HepG2 (cell line): ENCODE results near the gene DYNC2LI1. TPM values are rescaled to one million over a fixed set of nuclear protein-coding genes. Genes with fewer than 3 reads are reported as not detected.

Source experiments
- CBX1 ChIP-seq: IDR thresholded peaks from one replicate; pipeline ENCODE4 v1.6.1; 2016; ENCODE audit warnings: antibody characterized with exemption, low read depth
- EZH2 ChIP-seq: conservative IDR thresholded peaks from 2 replicates; pipeline ENCODE4 v1.6.1; 2012; ENCODE audit warnings: mild to moderate bottlenecking, low read depth, low read length, moderate library complexity
- HIC2 ChIP-seq: sonication (generic); formaldehyde crosslinking; IDR thresholded peaks from 2 replicates; pipeline ENCODE4 v1.9.0; 2022; ENCODE audit warnings: low read depth, missing genetic modification reagents
- HNF4G ChIP-seq, 2 experiments: sonication (generic) in 1 of 2; formaldehyde crosslinking in 1 of 2; IDR thresholded peaks; 2 replicates each; pipeline versions ENCODE4 v1.4.0 to v1.6.1; 2011 to 2020; ENCODE audit warnings: borderline replicate concordance in 2 of 2, low read depth in 2 of 2, mild to moderate bottlenecking in 2 of 2, low read length in 1 of 2, missing genetic modification reagents in 1 of 2, moderate library complexity in 1 of 2
- REXO4 ChIP-seq: sonication (generic); formaldehyde crosslinking; IDR thresholded peaks from 2 replicates; pipeline ENCODE4 v1.8.0; 2022; ENCODE audit warnings: missing genetic modification reagents, mild to moderate bottlenecking, borderline replicate concordance
- SKI ChIP-seq: fragments of 450-650 bp; IDR thresholded peaks from one replicate; pipeline ENCODE4 v1.6.1; 2018; ENCODE audit warnings: mild to moderate bottlenecking; ENCODE audit not compliant: partially characterized antibody
- SMAD9 ChIP-seq: sonication (generic); formaldehyde crosslinking; IDR thresholded peaks from 2 replicates; pipeline ENCODE4 v1.5.1; 2020; ENCODE audit warnings: mild to moderate bottlenecking, missing genetic modification reagents
- SUZ12 ChIP-seq: fragments of 150-350 bp; IDR thresholded peaks from 2 replicates; pipeline ENCODE4 v1.6.1; 2014; ENCODE audit warnings: low read depth, low read length
- TP53 ChIP-seq: sonication (generic); formaldehyde crosslinking; conservative IDR thresholded peaks from 2 replicates; pipeline ENCODE4 v1.4.0; 2020; ENCODE audit warnings: missing genetic modification reagents
- ZBTB46 ChIP-seq: sonication (generic); formaldehyde crosslinking; IDR thresholded peaks from 2 replicates; pipeline ENCODE4 v1.4.0; 2020; ENCODE audit warnings: mild to moderate bottlenecking, missing genetic modification reagents, borderline replicate concordance
- ZC3H13 ChIP-seq: sonication (generic); formaldehyde crosslinking; IDR thresholded peaks from 2 replicates; pipeline ENCODE4 v1.8.1; 2023; ENCODE audit warnings: mild to moderate bottlenecking, missing genetic modification reagents, moderate library complexity
- ZFAT ChIP-seq: sonication (generic); formaldehyde crosslinking; conservative IDR thresholded peaks from 2 replicates; pipeline ENCODE4 v1.8.1; 2023; ENCODE audit warnings: missing genetic modification reagents, inconsistent platforms
- ZFP36 ChIP-seq: fragments of 150-350 bp; IDR thresholded peaks from 2 replicates; pipeline ENCODE4 v1.6.1; 2018; ENCODE audit warnings: borderline replicate concordance, low read length, low read depth; ENCODE audit not compliant: partially characterized antibody
- ZNF839 ChIP-seq: sonication (generic); formaldehyde crosslinking; IDR thresholded peaks from 2 replicates; pipeline ENCODE4 v1.4.0; 2020; ENCODE audit warnings: missing genetic modification reagents, mild to moderate bottlenecking, borderline replicate concordance
- polyA plus RNA-seq, 8 experiments: library from polyadenylated mRNA; depleted of rRNA in 3 of 8; stranded (reverse) in 7 of 8; unstranded in 1 of 8; fragments of >200 nt; fragmentation: Illumina TruSeq in 4 of 8; extraction: Trizol in 4 of 8; gene quantifications; 2 replicates each; pipeline versions ENCODE4 v1.2.1 to v1.2.3, GENCODE V29; 2011 to 2016; ENCODE audit warnings: low read depth in 4 of 8, missing spikeins in 1 of 8, mixed read lengths in 1 of 8; ENCODE audit not compliant: insufficient read depth in 1 of 8
- total RNA-seq, 5 experiments: library from RNA; depleted of rRNA; stranded (reverse); fragments of >200 nt; fragmentation: Illumina TruSeq; extraction: Trizol; gene quantifications; 2 replicates each; pipeline ENCODE4 v1.2.3, GENCODE V29; 2016; ENCODE audit warnings: low read depth in 1 of 5
- TF ChIP-seq, protein P1 (sequence below): sonication (generic); formaldehyde crosslinking; IDR thresholded peaks from 2 replicates; pipeline ENCODE4 v1.5.0; 2020; ENCODE audit warnings: missing genetic modification reagents, mild to moderate bottlenecking, borderline replicate concordance
- TF ChIP-seq, protein P2 (sequence below): sonication (generic); formaldehyde crosslinking; IDR thresholded peaks from 2 replicates; pipeline ENCODE4 v1.5.0; 2020; ENCODE audit warnings: missing genetic modification reagents
- TF ChIP-seq, protein P3 (sequence below): sonication (generic); formaldehyde crosslinking; conservative IDR thresholded peaks from 2 replicates; pipeline ENCODE4 v1.8.0; 2022; ENCODE audit warnings: mild to moderate bottlenecking, moderate library complexity, missing genetic modification reagents
- TF ChIP-seq, protein P4 (sequence below): sonication (generic); formaldehyde crosslinking; IDR thresholded peaks from 2 replicates; pipeline ENCODE4 v1.4.0; 2020; ENCODE audit warnings: missing genetic modification reagents, low read depth, mild to moderate bottlenecking, borderline replicate concordance

Gene DYNC2LI1
- total and polyA plus RNA-seq, 2 of the 13 experiments (the other 11 are each of a cell fraction or from before 2014, with no cell fraction given), result 16.9 to 23.2 TPM

- TF ChIP-seq ZFAT (CRISPR knock-in tag), result no peak
- peak; percentile 17 for TF ChIP-seq HIC2
- no peak for TF ChIP-seq SUZ12
- TF ChIP-seq EZH2, result no peak
- TF ChIP-seq, protein P1, sequence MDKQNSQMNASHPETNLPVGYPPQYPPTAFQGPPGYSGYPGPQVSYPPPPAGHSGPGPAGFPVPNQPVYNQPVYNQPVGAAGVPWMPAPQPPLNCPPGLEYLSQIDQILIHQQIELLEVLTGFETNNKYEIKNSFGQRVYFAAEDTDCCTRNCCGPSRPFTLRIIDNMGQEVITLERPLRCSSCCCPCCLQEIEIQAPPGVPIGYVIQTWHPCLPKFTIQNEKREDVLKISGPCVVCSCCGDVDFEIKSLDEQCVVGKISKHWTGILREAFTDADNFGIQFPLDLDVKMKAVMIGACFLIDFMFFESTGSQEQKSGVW (CRISPR knock-in tag), result peak; percentile 52; the same call in 1 of the 2 replicates
- 0 out of 2 replicates have a peak, but pooled peaks have one; percentile 74 for TF ChIP-seq ZNF839
- TF ChIP-seq, protein P2, sequence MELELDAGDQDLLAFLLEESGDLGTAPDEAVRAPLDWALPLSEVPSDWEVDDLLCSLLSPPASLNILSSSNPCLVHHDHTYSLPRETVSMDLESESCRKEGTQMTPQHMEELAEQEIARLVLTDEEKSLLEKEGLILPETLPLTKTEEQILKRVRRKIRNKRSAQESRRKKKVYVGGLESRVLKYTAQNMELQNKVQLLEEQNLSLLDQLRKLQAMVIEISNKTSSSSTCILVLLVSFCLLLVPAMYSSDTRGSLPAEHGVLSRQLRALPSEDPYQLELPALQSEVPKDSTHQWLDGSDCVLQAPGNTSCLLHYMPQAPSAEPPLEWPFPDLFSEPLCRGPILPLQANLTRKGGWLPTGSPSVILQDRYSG (CRISPR knock-in tag), result no peak
- 0 out of 2 replicates have a peak, but pooled peaks have one; percentile 44 for TF ChIP-seq TP53
- no peak for TF ChIP-seq ZC3H13 (CRISPR knock-in tag)
- TF ChIP-seq SKI, result no peak
- TF ChIP-seq, protein P3, sequence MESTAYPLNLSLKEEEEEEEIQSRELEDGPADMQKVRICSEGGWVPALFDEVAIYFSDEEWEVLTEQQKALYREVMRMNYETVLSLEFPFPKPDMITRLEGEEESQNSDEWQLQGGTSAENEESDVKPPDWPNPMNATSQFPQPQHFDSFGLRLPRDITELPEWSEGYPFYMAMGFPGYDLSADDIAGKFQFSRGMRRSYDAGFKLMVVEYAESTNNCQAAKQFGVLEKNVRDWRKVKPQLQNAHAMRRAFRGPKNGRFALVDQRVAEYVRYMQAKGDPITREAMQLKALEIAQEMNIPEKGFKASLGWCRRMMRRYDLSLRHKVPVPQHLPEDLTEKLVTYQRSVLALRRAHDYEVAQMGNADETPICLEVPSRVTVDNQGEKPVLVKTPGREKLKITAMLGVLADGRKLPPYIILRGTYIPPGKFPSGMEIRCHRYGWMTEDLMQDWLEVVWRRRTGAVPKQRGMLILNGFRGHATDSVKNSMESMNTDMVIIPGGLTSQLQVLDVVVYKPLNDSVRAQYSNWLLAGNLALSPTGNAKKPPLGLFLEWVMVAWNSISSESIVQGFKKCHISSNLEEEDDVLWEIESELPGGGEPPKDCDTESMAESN, result peak; percentile 76; the same call in 1 of the 2 replicates
- TF ChIP-seq SMAD9 (CRISPR knock-in tag), result no peak; the same call in 1 of the 2 replicates
- TF ChIP-seq, protein P4, sequence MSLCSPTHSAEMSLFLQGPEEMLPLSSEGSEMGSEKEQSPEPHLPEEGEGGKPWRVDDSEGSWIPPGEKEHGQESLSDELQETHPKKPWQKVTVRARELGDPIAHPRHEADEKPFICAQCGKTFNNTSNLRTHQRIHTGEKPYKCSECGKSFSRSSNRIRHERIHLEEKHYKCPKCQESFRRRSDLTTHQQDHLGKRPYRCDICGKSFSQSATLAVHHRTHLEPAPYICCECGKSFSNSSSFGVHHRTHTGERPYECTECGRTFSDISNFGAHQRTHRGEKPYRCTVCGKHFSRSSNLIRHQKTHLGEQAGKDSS (CRISPR knock-in tag), result no peak
- TF ChIP-seq HNF4G (IDR thresholded peaks at IDR 0.05; ENCODE audit: borderline replicate concordance, low read depth, low read length), result peak; percentile 39; the same call in 1 of the 2 replicates
- TF ChIP-seq HNF4G (CRISPR knock-in tag; IDR thresholded peaks at IDR 0.05; ENCODE audit: borderline replicate concordance, low read depth), result no peak
- no peak for TF ChIP-seq ZBTB46 (CRISPR knock-in tag)
- no peak for TF ChIP-seq ZFP36
- 0 out of 2 replicates have a peak, but pooled peaks have one; percentile 11 for TF ChIP-seq REXO4 (CRISPR knock-in tag)
- no peak for TF ChIP-seq CBX1
Measured at GRCh38 chr2:43838560-43839267, 64.9 kb downstream of the DYNC2LI1 start, which contains the start of the genes ABCG5 and ABCG8 (continued).
